Hepatocyte (in vitro differentiated cells): ENCODE results near the gene FKRP.

ENCODE experiments used
- CTCF ChIP-seq: fragments of 200-600 bp; sonication (generic); IDR thresholded peaks from 2 replicates; pipeline ENCODE4 v1.5.1; 2016; ENCODE audit warnings: antibody characterized with exemption, mild to moderate bottlenecking; ENCODE audit not compliant: poor library complexity
- EZH2 ChIP-seq: fragments of 200-600 bp; sonication (generic); IDR thresholded peaks from 2 replicates; pipeline ENCODE4 v1.6.1; 2016; ENCODE audit warnings: antibody characterized with exemption, mild to moderate bottlenecking, borderline replicate concordance

- TF ChIP-seq EZH2 (no peak), CTCF (no peak)
These were observed 31.3 kb upstream of the FKRP start for GRCh38 chr19:46714444-46715106.
